Measurements from ENCODE around the gene PPIL3. TPM values are rescaled to one million over a fixed set of nuclear protein-coding genes. Genes with fewer than 3 reads are reported as not detected.

Gene PPIL3
- 100 to 1,000 TPM in 1 of 4 donors, 10 to 100 TPM in 3; 17.1 to 118 (median 39.1) TPM for total RNA-seq

- peaks cover 0 to 30% of the 10 kb centered on the region in 2 donors for H3K36me3 ChIP-seq
- H3K4me3 ChIP-seq, result peak within 1 kb of the TSS; percentile 82 to 87
- ATAC-seq, result peak; percentile 97
- H3K9me3 ChIP-seq, result no peaks in the 10 kb centered on the region
- TF ChIP-seq POLR2A (IDR thresholded peaks at IDR 0.05), result peak; percentile 47 to 54
- peak in 2 of 4 experiments; percentile 4 to 15 for TF ChIP-seq CTCF (IDR thresholded peaks at IDR 0.05)
- peak; percentile 83 for TF ChIP-seq POLR2AphosphoS5 (IDR thresholded peaks at IDR 0.05)
- no peak for TF ChIP-seq EP300 (IDR thresholded peaks at IDR 0.05)
- peaks cover 0 to 41% (median 0%) of the 10 kb centered on the region in 3 donors for H3K4me1 ChIP-seq
- no peaks in the 10 kb centered on the region for H3K27me3 ChIP-seq
- WGBS, 2 donors (ENCODE audit: low coverage in 1 of 2), result 0% methylated on average over 17 of the region's 50 CpGs; no CpG with 5 or more reads in 1 of the 2 donors
- H3K27ac ChIP-seq, result peak within 1 kb of the TSS; percentile 90 to 98 (median 95)
These were observed at the start of gene PPIL3, which contains the start of gene NIF3L1 for GRCh38 chr2:200888704-200889625. Gene PPIL3, minus strand, starts transcription at chr2:200889077. Its CDS starts 1,462 bp downstream, at chr2:200887615. Gene NIF3L1, plus strand, starts transcription at chr2:200889371. Its CDS starts 2,573 bp downstream, at chr2:200891944.

GRCh38 chr2:200930947-200931626, 42.2 kb upstream of the PPIL3 start:
- Histone ChIP-seq H3K9me3 (no peaks in the 10 kb centered on the region), H3K4me1 (no peaks in the 10 kb centered on the region), H3K27ac (no peak overlapping the region), H3K36me3 (peaks cover 0 to 97% of the 10 kb centered on the region in 2 donors), H3K27me3 (no peaks in the 10 kb centered on the region), H3K4me3 (no peak overlapping the region)
- TF ChIP-seq POLR2A (IDR thresholded peaks at IDR 0.05), result no peak
- no peak for TF ChIP-seq CTCF (IDR thresholded peaks at IDR 0.05)
- TF ChIP-seq POLR2AphosphoS5 (IDR thresholded peaks at IDR 0.05), result no peak
- no peak for TF ChIP-seq EP300 (IDR thresholded peaks at IDR 0.05)
- ATAC-seq, result no peak
- WGBS, 2 donors (ENCODE audit: low coverage in 1 of 2), result 72 to 79% methylated on average over 3 of the region's 3 CpGs

- WGBS, 2 donors (ENCODE audit: low coverage in 1 of 2), result 63 to 71% methylated on average over 2 of the region's 2 CpGs
- no peak for ATAC-seq
- H3K4me3 ChIP-seq, result no peak overlapping the region
- TF ChIP-seq CTCF (IDR thresholded peaks at IDR 0.05) (no peak), POLR2A (IDR thresholded peaks at IDR 0.05) (no peak), EP300 (IDR thresholded peaks at IDR 0.05) (no peak), POLR2AphosphoS5 (IDR thresholded peaks at IDR 0.05) (no peak)
- H3K36me3 ChIP-seq, result peaks cover 0 to 97% of the 10 kb centered on the region in 2 donors
- H3K9me3 ChIP-seq, result no peaks in the 10 kb centered on the region
- H3K4me1 ChIP-seq, result no peaks in the 10 kb centered on the region
- no peak overlapping the region for H3K27ac ChIP-seq
- H3K27me3 ChIP-seq, result no peaks in the 10 kb centered on the region
These were observed 40.7 kb upstream of the PPIL3 start for GRCh38 chr2:200929334-200930249.

GRCh38 chr2:200922439-200922838, 33.6 kb upstream of the PPIL3 start:
- peaks cover 0 to 99% of the 10 kb centered on the region in 2 donors for H3K36me3 ChIP-seq

More at GRCh38 chr2:200922439-200922838, 33.6 kb upstream of the PPIL3 start:
- Histone ChIP-seq H3K4me1 (no peaks in the 10 kb centered on the region), H3K27me3 (no peaks in the 10 kb centered on the region), H3K4me3 (no peak overlapping the region), H3K27ac (no peak overlapping the region), H3K9me3 (no peaks in the 10 kb centered on the region)
- ATAC-seq, result no peak
- TF ChIP-seq POLR2A (IDR thresholded peaks at IDR 0.05) (no peak), EP300 (IDR thresholded peaks at IDR 0.05) (no peak), CTCF (IDR thresholded peaks at IDR 0.05) (no peak), POLR2AphosphoS5 (IDR thresholded peaks at IDR 0.05) (no peak)
- WGBS, 2 donors (ENCODE audit: low coverage in 1 of 2), result 70 to 81% methylated on average over 6 of the region's 6 CpGs

Measured in gastroesophageal sphincter (tissue), 4 donors.